NB4 (cell line): ENCODE data around the gene DOCK9.

Experiments used
- DNase-seq: peaks from one replicate; pipeline ENCODE4 v3.0.0; 2010; ENCODE audit warnings: low read depth
- H3K4me3 ChIP-seq: one replicate; pipeline ENCODE4 v1.5.1; 2011; ENCODE audit warnings: mild to moderate bottlenecking, low read depth, low read length, moderate library complexity
- MYC ChIP-seq: IDR thresholded peaks from 2 replicates; pipeline ENCODE4 v1.6.1; 2011; ENCODE audit warnings: low read depth, low read length
- POLR2A ChIP-seq: IDR thresholded peaks from 2 replicates; pipeline ENCODE4 v1.6.1; 2011; ENCODE audit warnings: mild to moderate bottlenecking; ENCODE audit not compliant: insufficient read length; ENCODE audit errors: extremely low read depth
- TF ChIP-seq, protein P1 (sequence below): IDR thresholded peaks from 2 replicates; pipeline ENCODE4 v1.6.1; 2011; ENCODE audit warnings: low read depth, low read length
- TF ChIP-seq, protein P2 (sequence below): IDR thresholded peaks from one replicate; pipeline ENCODE4 v1.5.1; 2012; ENCODE audit warnings: low read depth, low read length

Gene DOCK9

DNA sequence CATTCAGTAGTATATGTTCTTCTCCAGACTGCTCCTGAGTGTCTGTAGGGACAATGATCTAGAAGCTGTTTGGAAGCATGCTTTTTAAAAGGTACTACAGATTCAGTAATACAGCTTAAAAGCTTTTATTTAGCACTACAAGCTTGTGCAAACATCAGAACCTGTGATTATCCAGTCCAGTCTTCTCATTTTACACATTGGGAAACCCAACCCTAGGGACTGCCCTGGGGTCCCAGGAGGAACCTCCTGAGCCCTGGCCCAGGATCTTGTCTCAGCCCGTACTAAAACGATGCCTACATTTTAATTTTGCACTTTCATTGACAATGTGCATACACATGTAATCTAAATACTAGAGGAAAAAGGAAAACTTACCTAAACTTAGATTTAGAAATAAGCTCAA lies 12.5 kb downstream of the DOCK9 start:
- H3K4me3 ChIP-seq, result no peak overlapping the region
- TF ChIP-seq MYC (no peak), POLR2A (no peak)
- TF ChIP-seq, protein P1, sequence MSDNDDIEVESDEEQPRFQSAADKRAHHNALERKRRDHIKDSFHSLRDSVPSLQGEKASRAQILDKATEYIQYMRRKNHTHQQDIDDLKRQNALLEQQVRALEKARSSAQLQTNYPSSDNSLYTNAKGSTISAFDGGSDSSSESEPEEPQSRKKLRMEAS, result no peak
- TF ChIP-seq, protein P2, sequence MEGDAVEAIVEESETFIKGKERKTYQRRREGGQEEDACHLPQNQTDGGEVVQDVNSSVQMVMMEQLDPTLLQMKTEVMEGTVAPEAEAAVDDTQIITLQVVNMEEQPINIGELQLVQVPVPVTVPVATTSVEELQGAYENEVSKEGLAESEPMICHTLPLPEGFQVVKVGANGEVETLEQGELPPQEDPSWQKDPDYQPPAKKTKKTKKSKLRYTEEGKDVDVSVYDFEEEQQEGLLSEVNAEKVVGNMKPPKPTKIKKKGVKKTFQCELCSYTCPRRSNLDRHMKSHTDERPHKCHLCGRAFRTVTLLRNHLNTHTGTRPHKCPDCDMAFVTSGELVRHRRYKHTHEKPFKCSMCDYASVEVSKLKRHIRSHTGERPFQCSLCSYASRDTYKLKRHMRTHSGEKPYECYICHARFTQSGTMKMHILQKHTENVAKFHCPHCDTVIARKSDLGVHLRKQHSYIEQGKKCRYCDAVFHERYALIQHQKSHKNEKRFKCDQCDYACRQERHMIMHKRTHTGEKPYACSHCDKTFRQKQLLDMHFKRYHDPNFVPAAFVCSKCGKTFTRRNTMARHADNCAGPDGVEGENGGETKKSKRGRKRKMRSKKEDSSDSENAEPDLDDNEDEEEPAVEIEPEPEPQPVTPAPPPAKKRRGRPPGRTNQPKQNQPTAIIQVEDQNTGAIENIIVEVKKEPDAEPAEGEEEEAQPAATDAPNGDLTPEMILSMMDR, result no peak
- no peak for DNase-seq

DNA sequence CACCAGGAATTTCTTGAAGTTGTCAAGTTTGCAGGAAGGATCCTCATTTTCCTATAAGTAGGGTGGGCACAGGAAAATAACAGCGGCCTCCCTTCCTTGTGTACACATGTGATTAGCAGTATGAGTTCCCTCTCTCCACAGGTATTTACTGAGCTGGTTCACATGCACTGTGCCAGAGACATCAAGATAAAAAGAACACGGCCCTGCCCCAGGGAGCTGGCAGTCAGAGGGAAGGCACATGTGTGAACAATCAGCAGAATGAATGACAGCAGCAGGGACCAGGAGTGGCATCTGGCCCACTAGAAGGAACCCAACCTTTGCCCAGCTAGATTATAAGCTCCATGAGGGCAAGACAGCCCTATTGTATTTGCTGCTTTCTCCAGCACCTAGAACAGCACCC lies 13.9 kb downstream of the DOCK9 start:
- no peak overlapping the region for H3K4me3 ChIP-seq
- DNase-seq, result no peak
- TF ChIP-seq MYC (no peak), POLR2A (no peak)
- TF ChIP-seq, protein P2, result no peak
- TF ChIP-seq, protein P1, result no peak

DNA sequence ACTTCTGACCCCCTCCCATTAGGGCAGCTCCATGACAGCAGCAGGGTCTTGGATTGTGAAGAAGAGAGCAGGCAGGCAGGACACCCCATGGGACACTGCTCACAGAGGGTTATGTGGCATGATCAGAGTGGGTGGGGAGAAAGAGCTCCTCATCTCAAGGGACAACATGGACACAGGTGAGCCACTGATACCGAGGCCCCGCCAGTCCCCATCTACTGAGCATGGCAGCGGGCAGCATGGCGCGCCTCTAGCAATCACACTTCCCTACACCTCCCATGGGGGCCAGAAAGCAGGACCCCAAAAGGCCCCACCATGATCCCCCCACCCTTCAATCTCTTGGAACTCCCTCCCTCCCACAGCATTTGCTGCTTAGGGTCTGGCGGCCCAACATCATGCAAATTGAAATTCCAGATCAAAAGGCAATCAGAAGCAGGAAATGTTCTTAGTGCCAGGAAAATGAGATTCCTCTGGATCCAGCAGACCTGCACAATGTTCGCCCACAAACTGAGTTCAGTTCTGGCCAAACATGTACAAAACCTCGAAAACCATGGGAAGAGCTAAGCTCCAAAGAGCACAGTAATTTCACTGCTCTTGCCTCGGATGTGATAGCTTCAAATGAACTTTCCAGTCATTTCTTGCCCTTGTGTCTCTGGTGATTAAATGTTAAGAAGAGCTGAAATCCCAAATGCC lies 14.8 kb downstream of the DOCK9 start:
- no peak for DNase-seq
- H3K4me3 ChIP-seq, result no peak overlapping the region
- TF ChIP-seq POLR2A (no peak), MYC (no peak)
- TF ChIP-seq, protein P2, result no peak
- TF ChIP-seq, protein P1, result no peak

DNA sequence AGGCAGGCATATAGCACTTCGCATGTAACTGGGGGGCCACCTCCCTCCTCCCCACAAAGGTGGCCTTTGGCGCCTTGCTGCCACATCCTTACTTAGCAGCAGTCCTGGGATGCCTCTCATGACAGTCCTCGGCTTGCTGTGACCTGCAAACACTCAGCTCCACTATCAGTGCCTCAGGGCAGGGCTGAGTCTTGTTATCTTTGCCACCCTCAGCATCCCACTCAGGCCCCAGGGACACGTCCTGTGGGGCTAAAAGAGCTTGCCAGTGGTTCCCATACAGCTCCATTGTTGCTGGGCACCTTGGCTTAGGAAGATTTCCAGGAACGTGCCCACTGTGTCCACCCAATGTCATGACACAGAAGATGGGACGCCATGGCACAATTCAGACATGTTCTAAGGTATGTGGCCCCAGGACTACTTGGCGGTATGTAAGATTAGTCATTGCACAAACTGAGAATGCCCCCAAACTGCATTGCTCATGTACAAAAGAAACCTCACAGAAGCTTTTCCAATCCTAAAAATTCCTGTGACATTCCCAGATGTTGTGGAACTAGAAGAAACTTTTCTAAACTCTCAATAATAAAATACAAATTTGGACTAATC lies 16.3 kb downstream of the DOCK9 start:
- no peak for DNase-seq
- TF ChIP-seq, protein P1, result no peak
- TF ChIP-seq, protein P2, result no peak

DNA sequence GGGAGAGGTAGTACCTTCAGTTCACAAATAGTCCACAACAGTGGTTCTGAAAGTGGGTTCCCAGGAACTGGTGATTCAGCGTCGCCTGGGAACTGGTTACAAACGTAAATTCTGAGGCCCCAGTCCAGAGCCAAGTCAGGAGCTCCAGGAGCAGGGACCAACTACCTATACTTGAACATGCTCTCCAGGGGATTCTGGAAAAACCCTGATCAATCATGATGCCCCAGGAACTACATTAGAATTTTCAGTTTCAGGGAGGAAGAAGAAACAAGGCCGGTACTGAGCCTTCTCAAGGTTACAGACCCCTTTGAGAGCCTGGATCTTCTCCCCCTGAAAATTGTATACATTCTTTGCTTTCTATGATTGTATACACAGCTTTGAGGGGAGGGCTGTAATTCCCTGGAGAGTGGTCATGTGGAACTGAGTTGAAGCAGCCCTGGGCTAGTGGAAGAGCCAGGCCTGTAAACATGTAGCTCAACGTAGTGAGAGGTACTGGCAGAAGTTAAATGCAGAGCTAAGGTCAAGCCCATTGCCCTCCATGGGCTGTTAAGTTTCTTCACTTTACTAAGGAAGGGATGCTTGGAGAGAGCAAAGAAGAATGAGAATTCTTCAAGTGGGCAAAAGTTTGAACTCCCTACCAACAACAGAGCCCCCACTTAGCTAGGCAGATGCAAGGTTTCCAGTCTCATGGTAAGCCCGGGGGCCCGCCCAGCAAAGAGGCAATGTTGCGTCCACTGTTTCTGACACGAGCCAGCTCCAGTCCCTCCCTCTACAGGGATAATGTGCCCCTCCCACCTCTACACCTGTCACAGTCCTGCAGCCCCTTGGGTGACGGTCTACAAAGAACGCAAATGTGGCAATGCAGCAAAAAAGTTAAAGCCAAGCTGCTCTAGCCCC lies 17.0 kb downstream of the DOCK9 start:
- TF ChIP-seq MYC (no peak), POLR2A (no peak)
- TF ChIP-seq, protein P1, result no peak
- TF ChIP-seq, protein P2, result no peak
- no peak overlapping the region for H3K4me3 ChIP-seq
- no peak for DNase-seq

More for the DNA sequence above, 16.3 kb downstream of the DOCK9 start:
- no peak overlapping the region for H3K4me3 ChIP-seq
